ENCODE measurements around the gene GDPD5.
A peak's percentile ranks its signal among the peaks of the same experiment; 100 is the strongest.

The GDPD5 gene

GRCh38 chr11:75525433-75526191 is at the start of gene GDPD5:
GDPD5 (minus strand) TSS chr11:75525941; CDS start chr11:75477735, 48,206 bp downstream.
- peak; percentile 79 for TF ChIP-seq CTCF (IDR thresholded peaks at IDR 0.05; ENCODE audit: control extremely low read depth, extremely low read depth, low read depth, missing control alignments)
- peak; percentile 96 for DNase-seq (ENCODE audit: extremely low spot score)
- ChIA-PET CTCF (interaction anchor here (0.8 to 14.0 kb wide), 11 partner anchors 8 to 274 kb away, joined by 3 to 127 read pairs (median 3); partner anchors contain the start of gene KLHL35), POLR2A (interaction anchor here (0.6 to 1.5 kb wide), 3 partner anchors 86 to 125 kb away, joined by 3 to 7 read pairs (median 3); partner anchors contain the start of gene RPS3)

- POLR2A ChIA-PET: interaction anchor here (0.9 kb wide), 1 partner anchor 9 kb away, joined by 3 read pairs; no protein-coding TSS in a partner anchor
- TF ChIP-seq CTCF (IDR thresholded peaks at IDR 0.05; ENCODE audit: control extremely low read depth, extremely low read depth, low read depth, missing control alignments): no peak
- CTCF ChIA-PET: interaction anchor here (1.1 to 3.5 kb wide), 4 partner anchors 10 to 167 kb away, joined by 3 to 23 read pairs (median 4); no protein-coding TSS in a partner anchor
- DNase-seq (ENCODE audit: extremely low spot score): no peak
Observed at GRCh38 chr11:75574698-75575602, 49.2 kb upstream of the GDPD5 start.

- DNase-seq (ENCODE audit: extremely low spot score): no peak
- no peak for TF ChIP-seq CTCF (IDR thresholded peaks at IDR 0.05; ENCODE audit: control extremely low read depth, extremely low read depth, low read depth, missing control alignments)
- ChIA-PET CTCF (interaction anchor here (0.8 to 2.1 kb wide), 4 partner anchors 20 to 165 kb away, joined by 3 to 5 read pairs (median 4); no protein-coding TSS in a partner anchor), POLR2A (no interaction called here)
Observed at GRCh38 chr11:75572744-75573143, 47.0 kb upstream of the GDPD5 start.

GRCh38 chr11:75571625-75572024 is 45.9 kb upstream of the GDPD5 start:
- DNase-seq (ENCODE audit: extremely low spot score): no peak
- CTCF ChIA-PET: interaction anchor here (1.2 to 2.1 kb wide), 2 partner anchors 19 to 126 kb away, joined by 3 to 5 read pairs; no protein-coding TSS in a partner anchor
- POLR2A ChIA-PET: no interaction called here
- no peak for TF ChIP-seq CTCF (IDR thresholded peaks at IDR 0.05; ENCODE audit: control extremely low read depth, extremely low read depth, low read depth, missing control alignments)

GRCh38 chr11:75570559-75571139 is 44.9 kb upstream of the GDPD5 start:
- no peak for TF ChIP-seq CTCF (IDR thresholded peaks at IDR 0.05; ENCODE audit: control extremely low read depth, extremely low read depth, low read depth, missing control alignments)
- CTCF ChIA-PET: interaction anchor here (1.3 to 2.1 kb wide), 3 partner anchors 8 to 125 kb away, joined by 4 to 6 read pairs (median 5); no protein-coding TSS in a partner anchor
- POLR2A ChIA-PET: no interaction called here
- DNase-seq (ENCODE audit: extremely low spot score): no peak
